ENCODE measurements around the gene CHMP2A. TPM values are rescaled to one million over a fixed set of nuclear protein-coding genes. Genes with fewer than 3 reads are reported as not detected.

The CHMP2A gene
- total RNA-seq, 1 donor from 2014 or later, result 124 TPM

DNA sequence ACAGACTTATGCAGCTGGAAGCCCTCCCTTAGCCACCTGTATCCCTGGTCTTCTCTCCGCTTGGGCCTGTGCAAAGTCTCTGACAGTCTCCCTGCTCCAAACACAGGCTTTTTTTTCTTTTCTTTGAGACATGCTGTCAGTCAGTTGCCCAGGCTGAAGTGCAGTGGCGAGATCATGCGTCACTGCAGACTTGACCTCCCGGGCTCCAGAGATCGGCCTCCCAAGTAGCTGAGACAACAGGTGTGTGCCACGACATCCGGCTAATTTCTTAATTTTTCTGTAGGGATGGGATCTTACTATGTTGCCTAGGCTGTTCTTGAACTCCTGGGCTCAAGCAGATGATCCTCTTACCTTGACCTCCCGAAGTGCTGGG, 16.7 kb upstream of the CHMP2A start:
- H3K9me3 ChIP-seq (replicated peaks), result no peaks in the 10 kb centered on the region
- H3K4me3 ChIP-seq, result no peak overlapping the region
- peaks cover 41% of the 10 kb centered on the region for H3K4me1 ChIP-seq
- H3K36me3 ChIP-seq, result peaks cover 36% of the 10 kb centered on the region
- H3K27ac ChIP-seq (replicated peaks), result no peak overlapping the region
- H3K27me3 ChIP-seq (ENCODE audit: low read depth), result no peaks in the 10 kb centered on the region
- TF ChIP-seq, protein P1, sequence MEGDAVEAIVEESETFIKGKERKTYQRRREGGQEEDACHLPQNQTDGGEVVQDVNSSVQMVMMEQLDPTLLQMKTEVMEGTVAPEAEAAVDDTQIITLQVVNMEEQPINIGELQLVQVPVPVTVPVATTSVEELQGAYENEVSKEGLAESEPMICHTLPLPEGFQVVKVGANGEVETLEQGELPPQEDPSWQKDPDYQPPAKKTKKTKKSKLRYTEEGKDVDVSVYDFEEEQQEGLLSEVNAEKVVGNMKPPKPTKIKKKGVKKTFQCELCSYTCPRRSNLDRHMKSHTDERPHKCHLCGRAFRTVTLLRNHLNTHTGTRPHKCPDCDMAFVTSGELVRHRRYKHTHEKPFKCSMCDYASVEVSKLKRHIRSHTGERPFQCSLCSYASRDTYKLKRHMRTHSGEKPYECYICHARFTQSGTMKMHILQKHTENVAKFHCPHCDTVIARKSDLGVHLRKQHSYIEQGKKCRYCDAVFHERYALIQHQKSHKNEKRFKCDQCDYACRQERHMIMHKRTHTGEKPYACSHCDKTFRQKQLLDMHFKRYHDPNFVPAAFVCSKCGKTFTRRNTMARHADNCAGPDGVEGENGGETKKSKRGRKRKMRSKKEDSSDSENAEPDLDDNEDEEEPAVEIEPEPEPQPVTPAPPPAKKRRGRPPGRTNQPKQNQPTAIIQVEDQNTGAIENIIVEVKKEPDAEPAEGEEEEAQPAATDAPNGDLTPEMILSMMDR (IDR thresholded peaks at IDR 0.05; ENCODE audit: borderline replicate concordance), result no peak
- intact Hi-C loops (cut with micrococcal nuclease), result no loop called here
- no peak for DNase-seq

DNA sequence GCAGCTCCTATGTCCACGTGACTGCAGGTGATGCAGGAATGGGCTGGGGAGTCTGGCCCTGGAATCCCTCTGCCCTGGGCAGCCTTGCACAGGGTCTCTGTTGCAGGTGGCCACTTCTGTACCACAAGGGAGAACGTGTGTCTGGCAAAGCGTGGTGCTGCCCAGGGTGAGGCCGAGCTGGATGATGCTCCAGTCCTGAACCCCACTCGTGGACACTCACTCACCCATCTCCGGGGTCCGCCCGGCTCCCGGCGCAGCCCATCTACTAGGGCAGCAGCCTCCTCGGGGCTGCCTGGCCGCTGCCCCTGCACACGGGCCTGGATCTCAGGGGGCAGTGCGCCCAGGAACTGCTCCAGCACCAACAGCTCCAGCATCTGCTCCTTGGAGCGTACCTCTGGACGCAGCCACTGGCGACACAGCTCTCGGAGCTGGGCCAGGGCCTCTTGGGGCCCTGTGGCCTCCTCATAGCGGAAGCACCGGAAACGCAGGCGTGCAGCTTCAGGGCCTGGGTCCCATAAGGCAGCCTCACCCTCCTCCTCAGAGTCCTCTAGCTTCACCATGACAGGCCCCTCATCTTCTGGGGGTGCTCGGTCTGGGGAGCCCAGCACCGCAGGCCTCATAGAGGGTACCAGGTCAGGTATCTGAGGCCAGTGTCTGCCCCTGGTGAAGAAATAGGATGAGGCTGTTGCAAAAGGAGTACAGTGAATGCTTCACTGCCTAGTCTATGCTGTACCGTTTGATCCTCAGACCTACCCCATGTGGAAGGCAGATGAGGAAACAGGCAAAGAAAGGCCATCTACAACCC, 16.1 kb upstream of the CHMP2A start:
- Histone ChIP-seq H3K9me3 (replicated peaks) (no peaks in the 10 kb centered on the region), H3K36me3 (peaks cover 36% of the 10 kb centered on the region), H3K27me3 (ENCODE audit: low read depth) (no peaks in the 10 kb centered on the region), H3K4me3 (no peak overlapping the region), H3K27ac (replicated peaks) (no peak overlapping the region), H3K4me1 (peaks cover 35% of the 10 kb centered on the region)
- peak; percentile 13 for DNase-seq
- intact Hi-C loops (cut with micrococcal nuclease), result no loop called here
- TF ChIP-seq, protein P1 (IDR thresholded peaks at IDR 0.05; ENCODE audit: borderline replicate concordance), result no peak

DNA sequence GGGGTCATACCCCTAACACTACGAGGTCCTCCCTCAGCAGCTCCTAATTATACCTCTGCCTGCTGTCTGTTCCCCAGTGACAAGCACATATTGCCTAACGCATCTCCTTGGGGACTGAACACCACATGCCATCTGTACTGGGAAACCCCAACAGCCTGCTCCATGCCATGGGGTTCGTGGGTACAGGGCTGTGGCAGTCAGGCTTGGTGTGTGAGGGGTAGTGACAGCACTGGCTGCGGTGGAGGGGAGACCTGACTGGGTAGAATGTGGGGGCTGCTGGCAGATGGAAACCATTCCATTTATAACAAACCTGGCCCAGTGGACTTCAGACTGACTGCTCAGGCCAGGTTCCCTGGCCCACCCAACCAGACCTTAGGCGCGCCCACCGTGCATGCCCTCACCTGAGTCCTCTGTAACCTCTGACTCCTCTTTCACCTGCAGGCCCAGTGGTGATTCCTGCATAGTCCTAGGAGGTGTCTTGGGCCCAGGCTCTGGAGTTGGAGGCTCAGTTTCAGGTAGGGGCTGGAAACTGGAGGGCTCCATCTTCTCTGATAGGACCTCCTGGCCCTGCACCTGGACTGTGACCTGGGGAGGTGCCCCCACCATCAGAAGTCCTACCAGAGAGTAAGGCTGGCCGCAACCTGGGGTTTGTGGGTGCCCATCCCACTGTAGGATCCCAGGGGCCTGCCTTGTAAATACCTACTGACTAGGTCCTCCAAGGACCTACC, 15.2 kb upstream of the CHMP2A start:
- Histone ChIP-seq H3K9me3 (replicated peaks) (no peaks in the 10 kb centered on the region), H3K27ac (replicated peaks) (no peak overlapping the region), H3K4me3 (no peak overlapping the region), H3K4me1 (peaks cover 29% of the 10 kb centered on the region), H3K27me3 (ENCODE audit: low read depth) (no peaks in the 10 kb centered on the region), H3K36me3 (peaks cover 36% of the 10 kb centered on the region)
- DNase-seq, result peak; percentile 12
- TF ChIP-seq, protein P1 (IDR thresholded peaks at IDR 0.05; ENCODE audit: borderline replicate concordance), result no peak
- intact Hi-C loops (cut with micrococcal nuclease), result no loop called here

DNA sequence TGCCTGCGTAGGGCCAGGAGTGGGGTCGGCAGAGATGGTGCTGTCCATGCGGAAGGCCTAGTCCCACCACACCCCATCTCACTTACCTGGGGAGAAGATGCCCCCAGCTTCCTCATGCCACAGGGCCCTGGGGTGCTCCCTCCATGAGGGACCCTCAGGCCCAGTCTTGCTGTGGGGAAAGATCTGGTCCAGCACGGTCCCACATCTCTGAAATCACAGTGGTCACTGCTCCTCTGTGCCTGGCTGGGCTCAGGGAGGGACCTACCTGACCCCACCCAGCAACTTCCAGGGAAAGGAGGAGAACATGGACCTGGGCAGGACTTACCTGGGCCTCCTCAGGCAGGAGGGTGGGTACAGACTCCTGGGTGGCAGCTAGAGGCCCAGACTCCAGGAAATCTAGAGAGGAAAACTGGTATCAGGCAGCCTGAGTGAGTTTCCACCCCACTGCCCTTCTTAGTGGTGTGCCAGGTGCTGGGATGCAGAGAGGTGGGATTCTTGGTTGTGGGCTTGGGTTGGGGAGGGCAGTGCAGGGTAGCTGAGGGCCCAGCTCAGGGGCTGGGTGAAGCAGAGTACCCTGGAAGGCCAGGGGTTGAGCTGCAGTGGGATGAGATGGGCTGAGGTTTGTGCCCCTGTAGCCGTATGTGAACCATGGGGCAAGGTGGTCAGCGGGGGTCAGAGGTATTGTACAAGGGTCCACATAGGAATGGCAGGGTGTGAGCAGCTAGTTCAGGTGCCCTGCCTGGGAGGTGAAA, 14.5 kb upstream of the CHMP2A start:
- DNase-seq, result no peak
- Histone ChIP-seq H3K9me3 (replicated peaks) (no peaks in the 10 kb centered on the region), H3K27me3 (ENCODE audit: low read depth) (no peaks in the 10 kb centered on the region), H3K4me1 (peaks cover 25% of the 10 kb centered on the region), H3K27ac (replicated peaks) (no peak overlapping the region), H3K36me3 (peaks cover 36% of the 10 kb centered on the region), H3K4me3 (no peak overlapping the region)
- TF ChIP-seq, protein P1 (IDR thresholded peaks at IDR 0.05; ENCODE audit: borderline replicate concordance), result no peak
- intact Hi-C loops (cut with micrococcal nuclease), result no loop called here

DNA sequence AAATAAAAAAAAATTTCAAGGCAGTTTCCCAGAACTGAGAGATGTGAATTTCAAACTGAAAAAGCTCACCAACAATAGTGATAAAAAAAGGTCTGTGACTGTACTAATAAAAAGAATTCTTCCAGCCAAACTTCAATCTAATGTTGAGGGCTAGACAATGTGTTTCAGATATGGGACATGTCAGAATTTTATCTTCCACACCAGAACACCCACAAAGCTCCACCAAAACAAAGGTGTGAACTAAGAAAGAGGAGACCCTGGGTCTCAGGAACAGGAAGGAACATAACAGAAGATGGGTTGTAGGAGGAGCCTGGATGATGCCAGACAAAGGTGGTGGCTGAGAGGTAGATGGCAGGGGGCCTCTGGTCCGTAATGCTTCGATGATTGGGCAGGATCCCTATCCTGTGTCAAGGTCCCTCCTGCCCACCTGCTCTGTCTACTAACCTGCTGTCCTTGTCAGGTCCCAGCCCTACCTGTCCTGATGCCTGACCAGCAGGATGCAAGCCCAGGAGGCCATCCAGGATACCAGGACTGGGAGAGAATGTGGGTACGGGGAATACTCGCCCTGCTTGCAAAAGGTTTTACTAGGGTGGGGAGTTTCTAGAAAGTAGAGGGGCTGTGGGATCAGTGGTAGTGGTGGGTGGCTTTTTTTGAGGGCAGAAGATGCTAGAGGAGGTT, 13.7 kb upstream of the CHMP2A start:
- no peaks in the 10 kb centered on the region for H3K9me3 ChIP-seq (replicated peaks)

More for the DNA sequence above, 13.7 kb upstream of the CHMP2A start:
- Histone ChIP-seq H3K36me3 (peaks cover 36% of the 10 kb centered on the region), H3K4me1 (peaks cover 18% of the 10 kb centered on the region), H3K4me3 (no peak overlapping the region), H3K27ac (replicated peaks) (no peak overlapping the region), H3K27me3 (ENCODE audit: low read depth) (no peaks in the 10 kb centered on the region)
- intact Hi-C loops (cut with micrococcal nuclease), result no loop called here
- TF ChIP-seq, protein P1 (IDR thresholded peaks at IDR 0.05; ENCODE audit: borderline replicate concordance), result no peak
- no peak for DNase-seq
